Keratinocyte (primary cell): ENCODE results near the gene RAB12.

ENCODE experiments used
- EZH2 ChIP-seq: IDR thresholded peaks from one replicate; pipeline ENCODE4 v1.6.1; 2012; ENCODE audit warnings: inconsistent platforms, mild to moderate bottlenecking, low read length, moderate library complexity
- TF ChIP-seq, protein P1 (sequence below), 3 experiments: IDR thresholded peaks in 1 of 3; conservative IDR thresholded peaks in 1 of 3; optimal IDR thresholded peaks in 1 of 3; 2 replicates in 2 of 3; 3 replicates in 1 of 3; pipeline versions ENCODE3 to v1.5.1; 2011; ENCODE audit warnings: low read length in 3 of 3, mild to moderate bottlenecking in 3 of 3, moderate library complexity in 2 of 3, control low read depth in 1 of 3, inconsistent platforms in 1 of 3; ENCODE audit not compliant: insufficient read depth in 2 of 3; ENCODE audit errors: extremely low read depth in 1 of 3

DNA sequence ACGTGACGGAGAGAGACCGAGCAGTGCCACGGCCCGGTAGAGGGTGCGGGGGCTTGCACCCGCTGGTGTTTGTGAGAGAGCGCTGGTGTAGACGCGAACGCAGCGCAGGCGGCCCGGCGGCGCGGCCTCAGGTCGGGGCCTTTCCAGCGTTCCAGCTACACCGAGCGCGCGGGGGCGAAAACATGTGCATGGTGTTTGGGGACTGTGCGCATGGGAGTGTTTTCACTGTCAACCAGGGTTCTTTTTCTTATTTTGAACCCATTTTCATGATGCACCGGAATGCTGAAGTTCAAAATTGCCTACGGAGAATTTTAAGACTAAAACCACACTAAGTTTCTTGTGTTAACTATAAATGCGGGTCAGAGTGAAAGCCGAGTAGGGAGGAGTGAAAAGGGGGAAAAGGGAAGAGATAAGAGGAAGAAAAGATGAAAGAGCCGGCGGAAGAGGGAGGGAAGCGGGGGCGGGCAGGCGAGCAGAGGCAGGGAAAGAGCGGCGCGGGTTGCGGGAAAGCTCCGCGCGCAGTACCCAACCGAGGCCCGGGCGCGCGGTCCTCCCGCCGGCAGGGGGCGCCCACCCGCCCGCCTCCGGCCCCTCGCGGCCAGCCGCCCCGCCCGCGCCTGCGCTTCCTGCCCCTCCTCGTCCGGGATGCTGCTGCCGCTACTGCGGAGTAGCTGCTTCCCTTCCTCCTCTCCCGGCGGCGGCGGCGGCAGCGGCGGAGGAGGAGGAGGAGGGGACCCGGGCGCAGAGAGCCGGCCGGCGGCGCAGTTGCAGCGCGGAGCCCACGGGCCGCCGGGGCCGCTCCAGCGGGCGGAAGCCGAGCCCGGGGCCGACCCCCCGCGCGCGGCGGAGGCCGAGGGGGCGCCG is at the start of gene RAB12:
- TF ChIP-seq EZH2: no peak
- TF ChIP-seq, protein P1, sequence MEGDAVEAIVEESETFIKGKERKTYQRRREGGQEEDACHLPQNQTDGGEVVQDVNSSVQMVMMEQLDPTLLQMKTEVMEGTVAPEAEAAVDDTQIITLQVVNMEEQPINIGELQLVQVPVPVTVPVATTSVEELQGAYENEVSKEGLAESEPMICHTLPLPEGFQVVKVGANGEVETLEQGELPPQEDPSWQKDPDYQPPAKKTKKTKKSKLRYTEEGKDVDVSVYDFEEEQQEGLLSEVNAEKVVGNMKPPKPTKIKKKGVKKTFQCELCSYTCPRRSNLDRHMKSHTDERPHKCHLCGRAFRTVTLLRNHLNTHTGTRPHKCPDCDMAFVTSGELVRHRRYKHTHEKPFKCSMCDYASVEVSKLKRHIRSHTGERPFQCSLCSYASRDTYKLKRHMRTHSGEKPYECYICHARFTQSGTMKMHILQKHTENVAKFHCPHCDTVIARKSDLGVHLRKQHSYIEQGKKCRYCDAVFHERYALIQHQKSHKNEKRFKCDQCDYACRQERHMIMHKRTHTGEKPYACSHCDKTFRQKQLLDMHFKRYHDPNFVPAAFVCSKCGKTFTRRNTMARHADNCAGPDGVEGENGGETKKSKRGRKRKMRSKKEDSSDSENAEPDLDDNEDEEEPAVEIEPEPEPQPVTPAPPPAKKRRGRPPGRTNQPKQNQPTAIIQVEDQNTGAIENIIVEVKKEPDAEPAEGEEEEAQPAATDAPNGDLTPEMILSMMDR (optimal IDR thresholded peaks at IDR 0.05 in 1 of 3, IDR thresholded peaks at IDR 0.05 in 1 of 3, conservative IDR thresholded peaks at IDR 0.05 in 1 of 3; ENCODE audit: extremely low read depth in 1 of 3, insufficient read depth in 2 of 3, low read length in 3 of 3): peak in 2 of 3 experiments; percentile 53 to 74
